Measurements from ENCODE around the gene NLRC5.

The NLRC5 gene

GRCh38 chr16:57072616-57073275 lies 83.4 kb downstream of the NLRC5 start:
- no peak overlapping the region for H3K4me2 ChIP-seq (ENCODE audit: insufficient read depth, low read length)
- DNase-seq (no peak), ATAC-seq (ENCODE audit: insufficient read depth, low read depth) (no peak)
- no peaks in the 10 kb centered on the region for H3K79me2 ChIP-seq (ENCODE audit: insufficient read depth, low read length)
- no peak for TF ChIP-seq EZH2 (IDR thresholded peaks at IDR 0.05; ENCODE audit: borderline replicate concordance, low read depth, low read length, severe bottlenecking)
- TF ChIP-seq, protein P1, sequence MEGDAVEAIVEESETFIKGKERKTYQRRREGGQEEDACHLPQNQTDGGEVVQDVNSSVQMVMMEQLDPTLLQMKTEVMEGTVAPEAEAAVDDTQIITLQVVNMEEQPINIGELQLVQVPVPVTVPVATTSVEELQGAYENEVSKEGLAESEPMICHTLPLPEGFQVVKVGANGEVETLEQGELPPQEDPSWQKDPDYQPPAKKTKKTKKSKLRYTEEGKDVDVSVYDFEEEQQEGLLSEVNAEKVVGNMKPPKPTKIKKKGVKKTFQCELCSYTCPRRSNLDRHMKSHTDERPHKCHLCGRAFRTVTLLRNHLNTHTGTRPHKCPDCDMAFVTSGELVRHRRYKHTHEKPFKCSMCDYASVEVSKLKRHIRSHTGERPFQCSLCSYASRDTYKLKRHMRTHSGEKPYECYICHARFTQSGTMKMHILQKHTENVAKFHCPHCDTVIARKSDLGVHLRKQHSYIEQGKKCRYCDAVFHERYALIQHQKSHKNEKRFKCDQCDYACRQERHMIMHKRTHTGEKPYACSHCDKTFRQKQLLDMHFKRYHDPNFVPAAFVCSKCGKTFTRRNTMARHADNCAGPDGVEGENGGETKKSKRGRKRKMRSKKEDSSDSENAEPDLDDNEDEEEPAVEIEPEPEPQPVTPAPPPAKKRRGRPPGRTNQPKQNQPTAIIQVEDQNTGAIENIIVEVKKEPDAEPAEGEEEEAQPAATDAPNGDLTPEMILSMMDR (IDR thresholded peaks at IDR 0.05; ENCODE audit: borderline replicate concordance, extremely low read depth, low read length, poor library complexity, severe bottlenecking): no peak
- H3K9me3 ChIP-seq (ENCODE audit: insufficient read depth, low read length, severe bottlenecking): no peaks in the 10 kb centered on the region
- no peak overlapping the region for H3K9ac ChIP-seq (ENCODE audit: low read depth, low read length)
- H3K4me3 ChIP-seq (ENCODE audit: low read depth in 1 of 2, low read length in 2 of 2): no peak overlapping the region
- H3K27ac ChIP-seq (ENCODE audit: low read length): no peak overlapping the region
- no peaks in the 10 kb centered on the region for H3K27me3 ChIP-seq (ENCODE audit: insufficient read depth, low read length, poor library complexity)
- no peak overlapping the region for H2AFZ ChIP-seq (ENCODE audit: low read depth, low read length)
- no peaks in the 10 kb centered on the region for H4K20me1 ChIP-seq (ENCODE audit: insufficient read depth, low read length)
- no peaks in the 10 kb centered on the region for H3K4me1 ChIP-seq (ENCODE audit: insufficient read depth, low read length)
- no peaks in the 10 kb centered on the region for H3K36me3 ChIP-seq (ENCODE audit: insufficient read depth, low read length)

DNA sequence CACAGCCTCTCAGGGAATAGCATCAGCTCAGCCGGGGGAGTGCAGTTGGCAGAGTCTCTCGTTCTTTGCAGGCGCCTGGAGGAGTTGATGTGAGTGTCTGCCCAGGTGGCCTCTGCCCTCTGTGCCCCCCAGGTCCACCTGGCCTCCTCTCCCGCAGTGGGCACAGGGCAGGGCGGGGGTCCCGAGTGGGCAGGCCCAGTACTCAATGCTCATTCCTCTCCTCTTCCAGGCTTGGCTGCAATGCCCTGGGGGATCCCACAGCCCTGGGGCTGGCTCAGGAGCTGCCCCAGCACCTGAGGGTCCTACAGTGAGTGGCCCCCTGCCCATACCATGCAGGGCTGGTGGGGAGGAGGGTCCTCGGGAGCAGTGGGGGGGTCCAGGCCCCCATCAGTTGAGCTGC lies 88.4 kb downstream of the NLRC5 start:
- no peak for DNase-seq

DNA sequence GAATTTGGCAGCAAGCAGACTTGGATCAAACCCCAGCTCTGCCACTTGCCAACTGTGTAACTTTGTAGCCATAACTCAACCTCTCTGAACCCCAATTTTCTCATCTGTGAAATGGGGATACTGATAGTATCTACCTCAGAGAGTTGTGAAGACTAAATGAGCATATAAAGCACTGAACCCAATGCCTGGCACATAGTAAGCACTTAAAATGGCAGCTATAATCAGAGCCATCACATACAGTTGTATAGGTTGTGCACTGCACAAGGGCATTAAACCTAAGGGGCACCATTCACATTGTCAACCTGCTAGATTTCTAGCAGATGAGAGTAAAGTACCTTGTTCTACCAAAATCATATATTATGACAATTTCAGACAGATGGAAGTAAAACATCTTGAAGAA lies 92.4 kb downstream of the NLRC5 start:
- Histone ChIP-seq H3K36me3 (ENCODE audit: insufficient read depth, low read length) (no peaks in the 10 kb centered on the region), H2AFZ (ENCODE audit: low read depth, low read length) (no peak overlapping the region), H3K27ac (ENCODE audit: low read length) (no peak overlapping the region), H3K9me3 (ENCODE audit: insufficient read depth, low read length, severe bottlenecking) (no peaks in the 10 kb centered on the region), H3K27me3 (ENCODE audit: insufficient read depth, low read length, poor library complexity) (no peaks in the 10 kb centered on the region), H3K79me2 (ENCODE audit: insufficient read depth, low read length) (no peaks in the 10 kb centered on the region), H3K4me1 (ENCODE audit: insufficient read depth, low read length) (peaks cover 10% of the 10 kb centered on the region), H3K9ac (ENCODE audit: low read depth, low read length) (no peak overlapping the region), H3K4me3 (ENCODE audit: low read depth in 1 of 2, low read length in 2 of 2) (no peak overlapping the region), H3K4me2 (ENCODE audit: insufficient read depth, low read length) (no peak overlapping the region), H4K20me1 (ENCODE audit: insufficient read depth, low read length) (no peaks in the 10 kb centered on the region)
- DNase-seq (no peak), ATAC-seq (ENCODE audit: insufficient read depth, low read depth) (no peak)
- no peak for TF ChIP-seq EZH2 (IDR thresholded peaks at IDR 0.05; ENCODE audit: borderline replicate concordance, low read depth, low read length, severe bottlenecking)
- TF ChIP-seq, protein P1 (IDR thresholded peaks at IDR 0.05; ENCODE audit: borderline replicate concordance, extremely low read depth, low read length, poor library complexity, severe bottlenecking): no peak

More for the DNA sequence above, 88.4 kb downstream of the NLRC5 start:
- Histone ChIP-seq H3K9me3 (ENCODE audit: insufficient read depth, low read length, severe bottlenecking) (no peaks in the 10 kb centered on the region), H3K36me3 (ENCODE audit: insufficient read depth, low read length) (no peaks in the 10 kb centered on the region), H4K20me1 (ENCODE audit: insufficient read depth, low read length) (no peaks in the 10 kb centered on the region), H3K9ac (ENCODE audit: low read depth, low read length) (no peak overlapping the region), H3K27ac (ENCODE audit: low read length) (no peak overlapping the region), H3K27me3 (ENCODE audit: insufficient read depth, low read length, poor library complexity) (no peaks in the 10 kb centered on the region), H2AFZ (ENCODE audit: low read depth, low read length) (no peak overlapping the region), H3K4me3 (ENCODE audit: low read depth in 1 of 2, low read length in 2 of 2) (no peak overlapping the region), H3K4me1 (ENCODE audit: insufficient read depth, low read length) (no peaks in the 10 kb centered on the region), H3K4me2 (ENCODE audit: insufficient read depth, low read length) (no peak overlapping the region), H3K79me2 (ENCODE audit: insufficient read depth, low read length) (no peaks in the 10 kb centered on the region)
- no peak for TF ChIP-seq EZH2 (IDR thresholded peaks at IDR 0.05; ENCODE audit: borderline replicate concordance, low read depth, low read length, severe bottlenecking)
- TF ChIP-seq, protein P1 (IDR thresholded peaks at IDR 0.05; ENCODE audit: borderline replicate concordance, extremely low read depth, low read length, poor library complexity, severe bottlenecking): no peak
- no peak for ATAC-seq (ENCODE audit: insufficient read depth, low read depth)

All from DND-41 (cell line).